Endometrium (tissue), 2 donors: Measurements from ENCODE around the gene GRIN2A.

Source experiments
- FAIRE-seq: peaks from 2 replicates; lab custom pipeline; 2012; peaks lifted over from hg19 to GRCh38; lab: Jason Lieb, UNC
- donor health status: control.
- donor health status: control.

GRIN2A gene

GRCh38 chr16:10181196-10182162, 749 bp downstream of the GRIN2A start:
- FAIRE-seq: no peak

DNA sequence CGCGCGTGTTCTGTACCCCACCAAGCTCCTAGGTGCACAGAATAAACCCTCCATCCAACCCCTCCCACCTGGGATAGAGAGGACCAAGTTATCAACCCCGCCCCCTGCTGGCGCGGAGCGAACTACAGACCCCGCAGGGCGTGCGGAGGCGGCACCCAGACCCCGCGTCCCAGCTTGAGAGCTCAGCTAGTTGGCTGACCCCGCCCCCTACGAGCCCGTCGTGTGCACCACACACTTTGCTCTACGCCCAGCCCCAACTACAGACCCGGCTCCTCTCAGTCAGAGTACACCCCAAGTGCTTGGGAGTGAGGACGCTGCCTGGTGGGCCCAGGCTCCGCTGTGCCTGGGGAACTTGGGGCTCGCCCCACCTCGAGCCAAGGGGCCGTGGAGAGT, 1.5 kb downstream of the GRIN2A start:
- FAIRE-seq: no peak

- FAIRE-seq: no peak
These were observed 2.0 kb downstream of the GRIN2A start for GRCh38 chr16:10180042-10180770.

- FAIRE-seq: no peak
These were observed 3.7 kb downstream of the GRIN2A start for GRCh38 chr16:10178526-10178925.

- no peak for FAIRE-seq
These were observed 4.1 kb downstream of the GRIN2A start for GRCh38 chr16:10178080-10178479.

DNA sequence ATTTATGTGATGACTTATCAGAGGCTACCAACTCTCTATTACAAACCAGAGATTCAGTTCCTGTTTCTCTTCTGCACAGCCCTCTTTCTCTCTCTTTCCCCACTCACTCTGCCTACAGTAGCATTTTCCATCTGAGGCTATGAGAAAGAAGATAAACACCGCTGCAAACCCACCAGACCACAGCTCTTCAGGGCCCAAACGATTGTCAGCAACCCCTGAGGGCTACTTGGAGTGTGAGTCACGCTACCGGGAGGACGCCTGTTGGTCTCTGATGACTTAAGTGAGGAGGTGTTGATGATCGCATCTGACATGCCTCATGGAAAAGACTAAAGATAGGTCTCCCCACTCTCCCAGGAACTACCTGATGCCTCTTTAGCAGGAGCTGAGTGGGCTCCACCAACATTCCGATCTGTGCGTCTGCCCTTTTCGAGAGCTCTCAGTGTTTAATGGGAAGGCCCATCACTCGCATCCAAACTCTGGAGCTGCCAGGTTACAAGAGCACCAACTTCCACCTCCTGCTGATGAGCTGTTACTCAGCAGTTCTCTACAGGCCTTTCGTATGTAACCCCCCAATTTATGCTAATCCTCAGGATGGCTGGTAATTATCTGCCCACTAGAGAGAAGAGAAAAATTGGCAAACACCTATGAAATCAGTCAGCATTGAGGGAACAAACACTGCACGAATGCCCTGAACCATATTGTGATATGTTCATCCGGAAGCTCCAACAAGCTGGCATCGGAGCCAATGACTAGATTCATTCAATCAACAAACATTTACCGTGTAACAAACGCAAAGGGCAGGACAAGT, 9.2 kb downstream of the GRIN2A start:
- no peak for FAIRE-seq

GRCh38 chr16:10171221-10171620, 11.0 kb downstream of the GRIN2A start:
- FAIRE-seq: no peak

DNA sequence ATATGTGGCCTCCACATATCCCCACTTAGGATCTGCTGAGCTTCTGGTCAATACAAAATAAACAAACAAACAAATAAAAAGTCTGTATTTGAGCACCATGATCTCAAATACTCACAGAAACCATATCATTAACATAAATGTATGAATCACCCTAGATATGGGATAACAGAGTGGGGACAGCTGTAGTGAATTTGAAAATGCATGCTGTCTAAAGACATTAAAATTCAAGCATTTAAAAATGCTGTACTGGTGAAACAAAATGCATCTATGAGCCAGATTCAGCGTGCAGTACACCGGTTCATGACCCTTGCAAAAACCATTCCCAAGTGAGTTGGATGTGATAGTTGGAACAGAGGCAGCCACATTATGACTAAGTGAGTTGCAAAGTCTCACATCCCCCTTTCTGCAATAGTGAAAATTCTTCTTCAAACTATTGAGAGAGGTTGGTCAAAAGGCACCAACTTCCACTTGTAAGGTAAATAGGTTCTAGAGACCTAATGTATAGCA, 12.3 kb downstream of the GRIN2A start:
- no peak for FAIRE-seq

- no peak for FAIRE-seq
These were observed 13.2 kb downstream of the GRIN2A start for GRCh38 chr16:10169031-10169430.

DNA sequence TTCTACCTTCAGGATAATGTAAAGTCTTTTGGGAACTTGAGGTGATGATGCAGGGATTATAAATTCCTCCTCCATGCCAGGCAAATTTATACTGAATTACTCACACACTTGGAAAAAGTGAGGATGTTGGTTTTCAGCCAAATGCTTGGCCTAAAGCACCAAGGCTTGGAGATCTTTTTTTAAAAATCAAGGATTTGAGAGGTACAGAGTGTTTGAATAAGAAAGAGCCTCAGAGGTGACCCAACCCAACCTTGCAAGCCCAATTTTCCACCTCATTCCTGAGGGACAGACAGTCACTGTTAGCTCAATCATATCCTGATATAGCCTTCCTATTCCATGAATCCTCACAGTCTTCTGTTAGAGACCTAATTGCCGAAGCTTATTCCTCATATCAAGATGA, 14.0 kb downstream of the GRIN2A start:
- FAIRE-seq: no peak

DNA sequence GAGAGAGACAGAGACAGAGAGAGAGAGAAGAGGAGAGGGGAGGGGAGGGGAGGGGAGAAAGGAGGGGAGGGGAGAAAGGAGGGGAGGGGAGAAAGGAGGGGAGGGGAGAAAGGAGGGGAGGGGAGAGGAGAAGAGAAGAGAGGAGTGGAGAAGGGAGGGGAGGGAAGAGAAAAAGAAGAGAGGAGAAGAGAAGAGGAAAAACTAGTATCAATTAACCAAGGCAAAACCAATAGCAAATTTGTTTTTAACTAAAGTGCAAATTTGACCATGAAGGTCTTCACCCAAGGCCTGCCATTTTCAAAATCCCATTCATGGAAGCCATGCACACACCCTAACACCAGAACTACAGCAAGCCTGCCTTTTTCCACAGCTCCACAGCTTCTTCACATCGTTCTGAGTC, 16.6 kb downstream of the GRIN2A start:
- FAIRE-seq: no peak

- FAIRE-seq: no peak
These were observed 19.2 kb downstream of the GRIN2A start for GRCh38 chr16:10162981-10163380.

DNA sequence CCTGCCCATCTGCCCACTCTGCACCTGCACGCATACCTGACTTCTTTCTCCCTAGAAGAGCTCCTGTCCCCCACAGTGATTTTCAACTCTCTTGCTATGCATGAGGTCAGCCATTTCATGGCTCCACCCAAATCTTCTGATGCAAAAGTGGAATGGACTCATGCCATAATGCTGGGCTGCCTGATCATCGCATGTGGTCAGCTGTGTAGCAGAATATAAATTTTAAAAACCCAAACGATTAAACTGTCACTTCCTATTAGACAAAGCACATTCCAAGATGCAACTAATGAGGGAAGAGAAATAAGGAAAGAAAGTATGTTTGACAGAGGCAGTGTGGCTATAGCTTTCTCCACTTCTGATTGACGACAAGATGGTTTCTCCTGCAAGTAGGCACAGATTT, 26.1 kb downstream of the GRIN2A start:
- FAIRE-seq: no peak

- no peak for FAIRE-seq
These were observed 27.8 kb downstream of the GRIN2A start for GRCh38 chr16:10154389-10154788.

- FAIRE-seq: no peak
These were observed 28.2 kb downstream of the GRIN2A start for GRCh38 chr16:10153985-10154384.

DNA sequence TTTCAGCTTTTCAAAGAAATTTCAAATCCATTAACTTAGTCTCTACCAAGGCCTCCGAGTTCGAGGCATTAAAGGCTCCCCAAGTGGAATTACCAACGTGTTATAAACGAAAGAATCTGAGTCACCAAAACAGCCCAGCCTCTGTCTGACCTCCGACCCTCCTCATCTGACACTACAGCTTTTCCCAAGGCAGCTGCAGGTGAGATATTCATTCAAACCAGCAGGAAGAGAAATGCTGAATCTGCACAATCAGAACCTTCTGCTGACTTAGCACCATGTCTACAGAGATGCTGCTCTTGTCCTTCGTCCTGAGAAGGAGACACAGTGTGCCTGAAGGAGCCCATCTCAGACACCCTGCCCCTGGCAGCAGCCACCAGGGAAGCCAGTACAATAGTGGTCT, 30.5 kb downstream of the GRIN2A start:
- no peak for FAIRE-seq

DNA sequence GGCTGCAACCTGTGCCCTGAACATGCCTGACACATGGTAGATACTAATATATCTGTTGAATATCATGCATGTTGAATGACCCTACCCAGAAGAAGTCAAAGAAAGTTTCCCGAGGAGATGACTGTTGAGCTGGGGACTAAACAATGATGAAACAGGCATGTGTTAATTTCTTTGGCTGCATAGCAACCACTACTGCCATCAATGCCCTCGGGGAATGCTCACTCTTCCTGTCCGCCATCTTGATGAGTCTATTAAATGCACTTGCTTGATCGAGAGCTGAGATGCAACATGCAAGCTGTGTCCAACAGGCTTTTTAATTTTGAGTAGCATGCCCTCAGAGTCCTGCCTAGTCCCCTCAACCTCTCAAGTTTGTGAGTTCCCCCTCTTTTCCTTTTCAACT, 31.3 kb downstream of the GRIN2A start:
- FAIRE-seq: no peak

DNA sequence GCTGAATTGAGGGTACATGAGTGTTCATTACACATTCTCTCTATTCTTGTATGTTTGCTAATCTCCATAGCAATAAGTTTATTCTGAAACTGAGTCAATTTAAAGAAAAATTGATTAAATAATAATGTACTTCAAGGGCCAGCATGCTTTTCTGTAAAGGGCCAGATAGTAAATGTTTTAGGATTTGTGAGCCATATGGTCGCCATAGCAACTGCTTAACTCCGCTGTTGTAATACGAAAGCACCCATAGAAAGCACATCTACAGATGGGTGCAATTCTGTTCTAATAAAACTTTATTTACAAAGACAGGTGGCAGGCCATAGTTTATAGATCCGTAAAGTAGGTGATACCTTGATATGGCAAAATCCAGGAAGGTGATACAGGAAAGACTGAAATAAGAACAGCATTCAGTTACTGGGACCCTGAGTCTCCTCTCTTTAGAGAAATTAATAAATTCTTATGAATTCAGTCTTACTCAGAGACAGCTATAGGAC, 36.6 kb downstream of the GRIN2A start:
- FAIRE-seq: no peak

GRCh38 chr16:10141671-10142070, 40.6 kb downstream of the GRIN2A start:
- FAIRE-seq: no peak

GRCh38 chr16:10138881-10139280, 43.3 kb downstream of the GRIN2A start:
- no peak for FAIRE-seq

DNA sequence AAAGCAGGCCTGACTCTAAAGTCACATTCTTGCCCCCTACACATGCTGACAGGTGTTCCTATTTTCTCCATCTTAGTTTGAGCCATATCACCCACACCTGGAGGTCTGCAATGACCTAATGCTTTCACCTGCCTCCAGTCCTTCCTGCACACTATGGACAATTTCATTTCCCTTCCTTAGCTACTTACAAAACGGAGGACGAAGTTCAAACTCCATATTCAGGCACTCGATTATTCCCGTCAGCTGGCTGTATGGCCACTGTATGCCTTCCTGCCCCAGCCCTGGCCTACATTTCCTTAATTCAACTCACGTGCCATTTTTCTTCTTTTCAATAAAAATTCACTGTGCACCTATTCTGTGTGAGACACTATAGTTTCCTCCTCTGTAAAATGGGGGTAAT, 44.9 kb downstream of the GRIN2A start:
- no peak for FAIRE-seq

GRCh38 chr16:10136916-10137315, 45.3 kb downstream of the GRIN2A start:
- FAIRE-seq: no peak
